ENCODE measurements around the gene ANKK1. TPM values are rescaled to one million over a fixed set of nuclear protein-coding genes. Genes with fewer than 3 reads are reported as not detected.

The ANKK1 gene
- total RNA-seq, 1 donor from 2014 or later = not detected

GRCh38 chr11:113411536-113411935, 24.0 kb downstream of the ANKK1 start:
- H3K27me3 Mint-ChIP-seq (ENCODE audit: low read depth, unreplicated experiment) = peaks cover 74% of the 10 kb centered on the region

GRCh38 chr11:113412675-113413074, 25.1 kb downstream of the ANKK1 start:
- Histone ChIP-seq H3K9ac (ENCODE audit: low read length) (no peak overlapping the region), H3K79me2 (ENCODE audit: insufficient read depth, low read length) (no peaks in the 10 kb centered on the region), H3K27ac (ENCODE audit: low read depth, low read length) (no peak overlapping the region), H3K27me3 (ENCODE audit: insufficient read depth, low read length) (peaks cover under 1% of the 10 kb centered on the region), H2AFZ (ENCODE audit: low read depth, low read length) (no peak overlapping the region), H3K9me3 (ENCODE audit: insufficient read depth, low read depth, low read length) (no peaks in the 10 kb centered on the region), H3K4me3 (ENCODE audit: insufficient read depth, low read depth, low read length) (no peak overlapping the region), H3K4me2 (ENCODE audit: low read length) (no peak overlapping the region), H3K4me1 (ENCODE audit: insufficient read depth, low read length) (no peaks in the 10 kb centered on the region), H4K20me1 (ENCODE audit: insufficient read depth, low read length) (no peaks in the 10 kb centered on the region), H3K36me3 (ENCODE audit: insufficient read depth, low read length) (no peaks in the 10 kb centered on the region)
- DNase-seq (ENCODE audit: low read depth) (no peak), FAIRE-seq (no peak)
- peaks cover 9% of the 10 kb centered on the region for H3K9me3 Mint-ChIP-seq (ENCODE audit: unreplicated experiment)
- H3K4me1 Mint-ChIP-seq (ENCODE audit: low read depth, unreplicated experiment) = no peaks in the 10 kb centered on the region
- peaks cover 2% of the 10 kb centered on the region for H3K36me3 Mint-ChIP-seq (ENCODE audit: low read depth, unreplicated experiment)
- H3K4me3 Mint-ChIP-seq (ENCODE audit: unreplicated experiment) = no peak overlapping the region
- H3K27me3 Mint-ChIP-seq (ENCODE audit: low read depth, unreplicated experiment) = peaks cover 76% of the 10 kb centered on the region
- TF ChIP-seq EZH2 (IDR thresholded peaks at IDR 0.05; ENCODE audit: insufficient read depth, low read length) = no peak
- no peak for TF ChIP-seq CTCF (IDR thresholded peaks at IDR 0.05; ENCODE audit: insufficient read depth, low read depth, low read length)
- no peak overlapping the region for H3K27ac Mint-ChIP-seq (ENCODE audit: unreplicated experiment)

More at GRCh38 chr11:113411536-113411935, 24.0 kb downstream of the ANKK1 start:
- no peak for TF ChIP-seq CTCF (IDR thresholded peaks at IDR 0.05; ENCODE audit: insufficient read depth, low read depth, low read length)
- no peak for TF ChIP-seq EZH2 (IDR thresholded peaks at IDR 0.05; ENCODE audit: insufficient read depth, low read length)
- Mint-ChIP-seq H3K36me3 (ENCODE audit: low read depth, unreplicated experiment) (peaks cover 2% of the 10 kb centered on the region), H3K27ac (ENCODE audit: unreplicated experiment) (no peak overlapping the region), H3K4me3 (ENCODE audit: unreplicated experiment) (no peak overlapping the region), H3K4me1 (ENCODE audit: low read depth, unreplicated experiment) (no peaks in the 10 kb centered on the region), H3K9me3 (ENCODE audit: unreplicated experiment) (peaks cover 9% of the 10 kb centered on the region)
- Histone ChIP-seq H3K4me2 (ENCODE audit: low read length) (no peak overlapping the region), H3K4me1 (ENCODE audit: insufficient read depth, low read length) (no peaks in the 10 kb centered on the region), H3K9me3 (ENCODE audit: insufficient read depth, low read depth, low read length) (no peaks in the 10 kb centered on the region), H4K20me1 (ENCODE audit: insufficient read depth, low read length) (no peaks in the 10 kb centered on the region), H3K9ac (ENCODE audit: low read length) (no peak overlapping the region), H3K27me3 (ENCODE audit: insufficient read depth, low read length) (peaks cover 3% of the 10 kb centered on the region), H3K4me3 (ENCODE audit: insufficient read depth, low read depth, low read length) (no peak overlapping the region), H3K36me3 (ENCODE audit: insufficient read depth, low read length) (no peaks in the 10 kb centered on the region), H3K79me2 (ENCODE audit: insufficient read depth, low read length) (no peaks in the 10 kb centered on the region), H2AFZ (ENCODE audit: low read depth, low read length) (no peak overlapping the region), H3K27ac (ENCODE audit: low read depth, low read length) (no peak overlapping the region)
- DNase-seq (ENCODE audit: low read depth) (no peak), FAIRE-seq (no peak)

GRCh38 chr11:113415343-113415742, 27.8 kb downstream of the ANKK1 start:
- Mint-ChIP-seq H3K4me1 (ENCODE audit: low read depth, unreplicated experiment) (no peaks in the 10 kb centered on the region), H3K36me3 (ENCODE audit: low read depth, unreplicated experiment) (peaks cover 2% of the 10 kb centered on the region), H3K4me3 (ENCODE audit: unreplicated experiment) (no peak overlapping the region), H3K27me3 (ENCODE audit: low read depth, unreplicated experiment) (peaks cover 79% of the 10 kb centered on the region), H3K9me3 (ENCODE audit: unreplicated experiment) (peaks cover 9% of the 10 kb centered on the region), H3K27ac (ENCODE audit: unreplicated experiment) (no peak overlapping the region)
- no peak overlapping the region for H3K27ac ChIP-seq (ENCODE audit: low read depth, low read length)
- no peaks in the 10 kb centered on the region for H3K4me1 ChIP-seq (ENCODE audit: insufficient read depth, low read length)
- H3K36me3 ChIP-seq (ENCODE audit: insufficient read depth, low read length) = no peaks in the 10 kb centered on the region
- TF ChIP-seq CTCF (IDR thresholded peaks at IDR 0.05; ENCODE audit: insufficient read depth, low read depth, low read length) = no peak
- no peak for TF ChIP-seq EZH2 (IDR thresholded peaks at IDR 0.05; ENCODE audit: insufficient read depth, low read length)
- FAIRE-seq (no peak), DNase-seq (ENCODE audit: low read depth) (no peak)
- H3K4me3 ChIP-seq (ENCODE audit: insufficient read depth, low read depth, low read length) = no peak overlapping the region
- no peak overlapping the region for H2AFZ ChIP-seq (ENCODE audit: low read depth, low read length)
- no peak overlapping the region for H3K4me2 ChIP-seq (ENCODE audit: low read length)
- no peaks in the 10 kb centered on the region for H3K79me2 ChIP-seq (ENCODE audit: insufficient read depth, low read length)
- H3K9me3 ChIP-seq (ENCODE audit: insufficient read depth, low read depth, low read length) = no peaks in the 10 kb centered on the region
- H4K20me1 ChIP-seq (ENCODE audit: insufficient read depth, low read length) = no peaks in the 10 kb centered on the region
- no peak overlapping the region for H3K9ac ChIP-seq (ENCODE audit: low read length)
- H3K27me3 ChIP-seq (ENCODE audit: insufficient read depth, low read length) = peaks cover 3% of the 10 kb centered on the region
